GM12874 (cell line): ENCODE data around the gene PAXX.
A peak's percentile ranks its signal among the peaks of the same experiment; 100 is the strongest.

Experiments used
- CTCF ChIP-seq: IDR thresholded peaks from 2 replicates; pipeline ENCODE4 v1.5.1; 2011; ENCODE audit warnings: low read depth, mild to moderate bottlenecking, control low read depth, low read length, moderate library complexity; ENCODE audit not compliant: insufficient read depth

Gene PAXX, protein sequence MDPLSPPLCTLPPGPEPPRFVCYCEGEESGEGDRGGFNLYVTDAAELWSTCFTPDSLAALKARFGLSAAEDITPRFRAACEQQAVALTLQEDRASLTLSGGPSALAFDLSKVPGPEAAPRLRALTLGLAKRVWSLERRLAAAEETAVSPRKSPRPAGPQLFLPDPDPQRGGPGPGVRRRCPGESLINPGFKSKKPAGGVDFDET

DNA sequence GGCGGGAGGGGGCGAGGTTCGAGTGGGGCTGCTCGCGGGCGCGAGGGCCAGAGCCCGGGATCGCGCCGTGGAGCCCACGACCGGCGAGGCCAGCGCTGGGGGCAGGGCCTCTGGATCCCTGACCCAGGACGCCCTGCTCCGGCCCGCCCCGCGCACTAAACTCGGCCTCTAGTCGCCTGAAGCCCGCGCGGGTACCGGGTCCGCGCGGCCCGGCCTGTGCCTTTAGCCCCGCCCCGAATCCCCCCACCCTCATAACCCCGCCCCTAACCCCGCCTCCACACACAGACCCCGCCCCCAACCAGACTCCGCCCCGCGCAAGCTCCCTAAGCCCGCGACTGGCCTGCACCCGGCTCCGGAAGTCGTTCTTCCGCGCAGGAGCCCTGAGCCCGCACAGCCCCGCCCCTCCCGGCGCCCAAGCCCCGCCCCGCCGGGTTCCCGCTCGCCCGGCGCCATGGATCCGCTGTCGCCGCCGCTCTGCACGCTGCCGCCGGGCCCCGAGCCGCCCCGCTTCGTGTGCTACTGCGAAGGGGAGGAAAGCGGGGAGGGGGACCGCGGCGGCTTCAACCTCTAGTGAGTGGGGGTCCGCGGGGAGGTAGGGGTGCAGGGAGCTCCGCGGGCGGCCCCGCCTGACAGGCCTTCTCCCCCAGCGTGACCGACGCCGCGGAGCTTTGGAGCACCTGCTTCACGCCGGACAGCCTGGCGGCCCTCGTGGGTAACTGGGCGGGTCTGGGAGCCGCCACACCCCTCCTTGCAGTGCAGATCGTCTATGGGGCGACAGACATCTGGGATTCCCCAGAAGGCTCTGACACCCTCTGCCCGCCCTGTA is at the start of gene PAXX:
PAXX (plus strand) TSS at position 430 of the 826 bp plus-strand sequence; CDS start at position 452, 22 bp downstream.
- no peak for TF ChIP-seq CTCF

DNA sequence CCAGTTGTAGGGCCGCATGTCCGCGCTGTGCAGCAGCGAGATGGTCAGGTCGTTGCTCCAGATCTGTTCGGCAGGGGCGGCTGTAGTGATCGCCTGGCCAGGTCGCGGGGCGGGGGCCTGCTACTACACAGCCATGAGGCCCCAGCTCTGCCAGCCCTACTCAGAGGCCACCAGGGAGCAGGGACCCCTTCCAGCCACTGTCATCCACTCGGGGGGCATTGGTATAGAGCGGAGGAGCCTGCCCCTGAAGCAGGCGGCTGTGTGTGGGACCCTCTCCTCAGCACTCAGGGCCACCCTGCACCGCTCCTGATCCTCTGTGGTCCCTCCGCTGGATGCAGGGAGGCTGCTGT is 49.4 kb upstream of the PAXX start:
- TF ChIP-seq CTCF: no peak

- no peak for TF ChIP-seq CTCF
Measured at GRCh38 chr9:136943291-136944211, 48.7 kb upstream of the PAXX start.

- TF ChIP-seq CTCF: no peak; the same call in 1 of the 2 replicates
Measured at GRCh38 chr9:136944212-136944518, 48.1 kb upstream of the PAXX start.

- peak; percentile 99 for TF ChIP-seq CTCF
Measured at GRCh38 chr9:136944519-136945332, 47.5 kb upstream of the PAXX start, which contains the start of the genes C8G and FBXW5. Gene C8G, plus strand, starts transcription at chr9:136945243. Its CDS starts 78 bp downstream, at chr9:136945321. Gene FBXW5, minus strand, starts transcription at chr9:136944738. Its CDS starts 655 bp downstream, at chr9:136944083.

DNA sequence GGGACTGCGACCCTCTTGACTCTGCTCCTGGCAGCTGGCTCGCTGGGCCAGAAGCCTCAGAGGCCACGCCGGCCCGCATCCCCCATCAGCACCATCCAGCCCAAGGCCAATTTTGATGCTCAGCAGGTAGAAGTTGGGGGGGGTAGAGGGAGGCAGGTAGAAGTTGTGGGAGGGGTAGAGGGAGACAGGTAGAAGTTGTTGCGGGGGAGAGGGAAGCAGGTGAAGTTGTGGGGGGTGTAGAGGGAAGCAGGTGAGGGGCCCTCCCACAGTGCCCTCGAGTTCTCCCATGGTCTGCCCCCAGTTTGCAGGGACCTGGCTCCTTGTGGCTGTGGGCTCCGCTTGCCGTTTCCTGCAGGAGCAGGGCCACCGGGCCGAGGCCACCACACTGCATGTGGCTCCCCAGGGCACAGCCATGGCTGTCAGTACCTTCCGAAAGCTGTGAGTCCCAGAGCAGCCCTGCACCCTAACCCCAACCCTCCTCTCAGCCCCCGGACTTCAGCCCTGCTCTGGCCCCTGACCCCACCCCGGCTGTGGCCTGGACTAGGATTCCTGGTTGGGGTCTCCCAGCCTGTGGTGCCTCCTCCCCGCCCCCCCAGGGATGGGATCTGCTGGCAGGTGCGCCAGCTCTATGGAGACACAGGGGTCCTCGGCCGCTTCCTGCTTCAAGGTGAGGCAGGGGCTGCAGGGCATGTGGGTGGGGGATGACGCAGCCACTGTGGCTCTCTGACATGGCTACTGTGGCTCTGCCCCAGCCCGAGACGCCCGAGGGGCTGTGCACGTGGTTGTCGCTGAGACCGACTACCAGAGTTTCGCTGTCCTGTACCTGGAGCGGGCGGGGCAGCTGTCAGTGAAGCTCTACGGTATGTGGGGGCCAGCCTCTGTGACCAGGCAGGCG is 46.6 kb upstream of the PAXX start:
- no peak for TF ChIP-seq CTCF
